Measurements from ENCODE around the gene MAP3K5. TPM values are rescaled to one million over a fixed set of nuclear protein-coding genes. Genes with fewer than 3 reads are reported as not detected.

MAP3K5 gene
- total RNA-seq, 4 donors from 2014 or later = 19.4 to 36.1 (median 21.1) TPM

GRCh38 chr6:136685540-136686108 lies 106.7 kb downstream of the MAP3K5 start:
- Histone ChIP-seq H3K4me3 (no peak overlapping the region), H3K4me1 (no peaks in the 10 kb centered on the region), H3K27me3 (no peaks in the 10 kb centered on the region), H3K36me3 (no peaks in the 10 kb centered on the region), H3K9me3 (no peaks in the 10 kb centered on the region), H3K27ac (no peak overlapping the region)
- no peak for DNase-seq (ENCODE audit: low spot score in 2 of 2)
- 89% methylated on average over 2 of the region's 2 CpGs for WGBS
- TF ChIP-seq CTCF (IDR thresholded peaks at IDR 0.05) = no peak
- no peak for TF ChIP-seq POLR2AphosphoS5 (IDR thresholded peaks at IDR 0.05)
- no peak for TF ChIP-seq EP300 (IDR thresholded peaks at IDR 0.05)
- no peak for TF ChIP-seq POLR2A (IDR thresholded peaks at IDR 0.05)

- WGBS = 91% methylated on average over 1 of the region's 1 CpG
- no peak for DNase-seq (ENCODE audit: low spot score in 2 of 2)
- TF ChIP-seq CTCF (IDR thresholded peaks at IDR 0.05) (no peak), EP300 (IDR thresholded peaks at IDR 0.05) (no peak), POLR2AphosphoS5 (IDR thresholded peaks at IDR 0.05) (no peak), POLR2A (IDR thresholded peaks at IDR 0.05) (no peak)
- Histone ChIP-seq H3K36me3 (no peaks in the 10 kb centered on the region), H3K4me1 (no peaks in the 10 kb centered on the region), H3K27ac (no peak overlapping the region), H3K4me3 (no peak overlapping the region), H3K27me3 (no peaks in the 10 kb centered on the region), H3K9me3 (no peaks in the 10 kb centered on the region)
These were observed 107.8 kb downstream of the MAP3K5 start for GRCh38 chr6:136684466-136684865.

GRCh38 chr6:136683209-136683941 lies 108.9 kb downstream of the MAP3K5 start:
- WGBS = 80% methylated on average over 4 of the region's 4 CpGs
- no peaks in the 10 kb centered on the region for H3K9me3 ChIP-seq
- no peaks in the 10 kb centered on the region for H3K27me3 ChIP-seq
- no peaks in the 10 kb centered on the region for H3K4me1 ChIP-seq
- H3K36me3 ChIP-seq = no peaks in the 10 kb centered on the region
- TF ChIP-seq EP300 (IDR thresholded peaks at IDR 0.05) = no peak
- no peak for TF ChIP-seq POLR2A (IDR thresholded peaks at IDR 0.05)
- TF ChIP-seq POLR2AphosphoS5 (IDR thresholded peaks at IDR 0.05) = no peak
- TF ChIP-seq CTCF (IDR thresholded peaks at IDR 0.05) = no peak
- no peak overlapping the region for H3K27ac ChIP-seq
- DNase-seq (ENCODE audit: low spot score in 2 of 2) = no peak
- H3K4me3 ChIP-seq = no peak overlapping the region

GRCh38 chr6:136682292-136682691 lies 110.0 kb downstream of the MAP3K5 start:
- Histone ChIP-seq H3K27ac (no peak overlapping the region), H3K4me1 (no peaks in the 10 kb centered on the region), H3K4me3 (no peak overlapping the region), H3K27me3 (no peaks in the 10 kb centered on the region), H3K9me3 (no peaks in the 10 kb centered on the region), H3K36me3 (no peaks in the 10 kb centered on the region)
- no peak for TF ChIP-seq CTCF (IDR thresholded peaks at IDR 0.05)
- no peak for TF ChIP-seq EP300 (IDR thresholded peaks at IDR 0.05)
- no peak for TF ChIP-seq POLR2A (IDR thresholded peaks at IDR 0.05)
- no peak for TF ChIP-seq POLR2AphosphoS5 (IDR thresholded peaks at IDR 0.05)
- WGBS = 84% methylated on average over 3 of the region's 3 CpGs
- no peak for DNase-seq (ENCODE audit: low spot score in 2 of 2)

- H3K27ac ChIP-seq = no peak overlapping the region
These were observed 114.5 kb downstream of the MAP3K5 start for GRCh38 chr6:136677822-136678221.

More at GRCh38 chr6:136677822-136678221, 114.5 kb downstream of the MAP3K5 start:
- TF ChIP-seq CTCF (IDR thresholded peaks at IDR 0.05) = no peak
- no peak for TF ChIP-seq EP300 (IDR thresholded peaks at IDR 0.05)
- no peak for TF ChIP-seq POLR2AphosphoS5 (IDR thresholded peaks at IDR 0.05)
- TF ChIP-seq POLR2A (IDR thresholded peaks at IDR 0.05) = no peak
- H3K36me3 ChIP-seq = no peaks in the 10 kb centered on the region
- DNase-seq (ENCODE audit: low spot score in 2 of 2) = no peak
- no peaks in the 10 kb centered on the region for H3K4me1 ChIP-seq
- H3K9me3 ChIP-seq = no peaks in the 10 kb centered on the region
- H3K27me3 ChIP-seq = no peaks in the 10 kb centered on the region
- no peak overlapping the region for H3K4me3 ChIP-seq

Measured in suprapubic skin (tissue), 4 donors.